ENCODE data around the gene SUSD2. TPM values are rescaled to one million over a fixed set of nuclear protein-coding genes. Genes with fewer than 3 reads are reported as not detected.

Gene SUSD2
- total RNA-seq, 4 donors from 2014 or later = 0.76 to 4.1 (median 1.6) TPM

DNA sequence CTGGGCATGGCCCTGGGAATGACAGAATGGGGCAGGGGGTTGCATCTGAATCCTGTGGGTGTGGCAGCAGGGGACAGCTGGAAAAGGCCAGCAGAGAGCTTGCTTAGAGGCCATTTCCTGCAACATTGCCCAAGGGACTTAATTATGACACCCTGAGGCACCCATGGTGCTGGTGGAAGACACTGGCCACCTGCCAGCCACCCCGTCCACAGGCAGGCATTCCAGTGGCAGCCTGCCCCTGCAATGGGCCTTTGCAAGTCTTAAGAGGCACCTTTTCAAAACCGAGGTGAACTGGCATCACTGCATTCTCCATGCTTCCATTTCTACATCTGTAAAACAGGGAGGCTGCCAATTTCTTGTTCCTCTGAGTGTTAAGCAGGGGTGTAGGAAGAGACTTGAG is 21.6 kb upstream of the SUSD2 start:
- no peak for DNase-seq
- ATAC-seq = no peak
- in situ Hi-C loops (cut with MboI; ENCODE audit: low sequenced_read_pairs in 4 of 4) (no loop called here), intact Hi-C loops (cut with DNase I; ENCODE audit: low total_unique reads) (no loop called here)
- TF ChIP-seq CTCF (IDR thresholded peaks at IDR 0.05 in 4 of 5, conservative IDR thresholded peaks at IDR 0.05 in 1 of 5) (no peak), POLR2A (IDR thresholded peaks at IDR 0.05) (no peak)
- H3K4me1 ChIP-seq = peaks cover 21 to 36% of the 10 kb centered on the region in 2 donors
- no peaks in the 10 kb centered on the region for H3K9me3 ChIP-seq
- no peaks in the 10 kb centered on the region for H3K27me3 ChIP-seq
- no peak overlapping the region for H3K4me3 ChIP-seq
- peaks cover 0 to 4% of the 10 kb centered on the region in 2 donors for H3K36me3 ChIP-seq
- no peak overlapping the region for H3K27ac ChIP-seq

DNA sequence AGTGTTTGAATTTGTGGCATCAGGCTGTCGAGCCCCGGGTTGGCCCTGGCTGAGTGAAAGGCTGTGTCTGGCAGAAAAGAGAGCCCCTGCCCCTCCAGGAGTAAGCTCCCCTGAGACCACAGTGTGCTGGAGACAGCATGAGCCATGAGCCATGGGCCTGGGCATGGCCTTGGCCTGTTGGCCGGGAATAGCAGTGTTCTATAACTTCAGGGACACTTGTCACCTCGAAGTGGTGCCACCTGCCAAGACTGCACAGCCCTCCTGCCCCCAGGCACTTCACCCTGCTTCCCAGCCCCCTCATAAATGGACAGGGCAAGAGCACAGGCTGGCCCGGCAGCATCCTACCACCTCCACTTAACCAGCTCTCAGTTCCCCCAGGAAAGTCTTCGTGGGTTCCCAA is 20.7 kb upstream of the SUSD2 start:
- no peak for ATAC-seq

GRCh38 chr22:24161485-24161884 is 19.8 kb upstream of the SUSD2 start:
- no peaks in the 10 kb centered on the region for H3K27me3 ChIP-seq
- peaks cover 18 to 27% of the 10 kb centered on the region in 2 donors for H3K4me1 ChIP-seq
- H3K4me3 ChIP-seq = no peak overlapping the region
- intact Hi-C loops (cut with DNase I; ENCODE audit: low total_unique reads) (no loop called here), in situ Hi-C loops (cut with MboI; ENCODE audit: low sequenced_read_pairs in 4 of 4) (no loop called here)
- no peak for TF ChIP-seq POLR2A (IDR thresholded peaks at IDR 0.05)
- no peak for TF ChIP-seq CTCF (IDR thresholded peaks at IDR 0.05 in 4 of 5, conservative IDR thresholded peaks at IDR 0.05 in 1 of 5)
- peak overlapping the region in 3 of 4 donors; percentile 2 to 64 (median 59) for H3K27ac ChIP-seq
- no peak for DNase-seq
- peaks cover 0 to 21% of the 10 kb centered on the region in 2 donors for H3K36me3 ChIP-seq
- no peaks in the 10 kb centered on the region for H3K9me3 ChIP-seq
- no peak for ATAC-seq

More for the DNA sequence above, 20.7 kb upstream of the SUSD2 start:
- Histone ChIP-seq H3K36me3 (peaks cover 0 to 12% of the 10 kb centered on the region in 2 donors), H3K27ac (no peak overlapping the region), H3K4me1 (peaks cover 18 to 29% of the 10 kb centered on the region in 2 donors), H3K27me3 (no peaks in the 10 kb centered on the region), H3K4me3 (no peak overlapping the region), H3K9me3 (no peaks in the 10 kb centered on the region)
- intact Hi-C loops (cut with DNase I; ENCODE audit: low total_unique reads) = no loop called here
- TF ChIP-seq CTCF (IDR thresholded peaks at IDR 0.05 in 4 of 5, conservative IDR thresholded peaks at IDR 0.05 in 1 of 5) (no peak), POLR2A (IDR thresholded peaks at IDR 0.05) (no peak)
- in situ Hi-C loops (cut with MboI; ENCODE audit: low sequenced_read_pairs in 4 of 4) = no loop called here
- no peak for DNase-seq

DNA sequence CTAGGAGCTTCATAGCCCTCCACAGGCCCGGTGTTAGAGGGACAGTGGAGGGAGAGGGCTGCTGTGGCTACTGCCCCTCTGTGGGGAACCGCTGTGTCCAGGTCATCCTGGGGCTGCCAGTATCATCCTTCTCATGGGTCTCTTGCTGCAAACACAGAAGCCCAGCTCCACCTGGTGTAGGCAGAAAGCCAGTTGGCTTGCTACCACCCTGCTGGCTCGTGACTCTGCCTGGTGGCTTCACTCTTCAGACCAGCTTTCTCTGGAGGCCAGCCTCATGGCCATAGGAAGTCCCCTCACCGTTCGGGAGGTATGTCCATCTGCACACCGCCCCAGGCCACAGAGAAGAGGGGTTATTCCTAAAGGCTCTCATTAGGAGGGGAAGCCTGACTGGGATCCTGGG is 19.4 kb upstream of the SUSD2 start:
- Histone ChIP-seq H3K36me3 (peaks cover 0 to 26% of the 10 kb centered on the region in 2 donors), H3K4me1 (peaks cover 18 to 23% of the 10 kb centered on the region in 2 donors), H3K9me3 (no peaks in the 10 kb centered on the region), H3K4me3 (no peak overlapping the region), H3K27ac (peak overlapping the region; percentile 15 to 64 (median 60)), H3K27me3 (no peaks in the 10 kb centered on the region)
- ATAC-seq = peak; percentile 76 to 84
- TF ChIP-seq CTCF (IDR thresholded peaks at IDR 0.05 in 4 of 5, conservative IDR thresholded peaks at IDR 0.05 in 1 of 5) (no peak), POLR2A (IDR thresholded peaks at IDR 0.05) (no peak)
- intact Hi-C loops (cut with DNase I; ENCODE audit: low total_unique reads) = loop anchor here (2.0 kb wide), 1 partner anchor 15 kb away; no protein-coding TSS in a partner anchor
- peak; percentile 60 to 81 for DNase-seq
- in situ Hi-C loops (cut with MboI; ENCODE audit: low sequenced_read_pairs in 4 of 4) = no loop called here

- peak overlapping the region; percentile 15 to 64 (median 60) for H3K27ac ChIP-seq
Measured at GRCh38 chr22:24162436-24162835, 18.9 kb upstream of the SUSD2 start.

More at GRCh38 chr22:24162436-24162835, 18.9 kb upstream of the SUSD2 start:
- ATAC-seq = no peak
- TF ChIP-seq CTCF (IDR thresholded peaks at IDR 0.05 in 4 of 5, conservative IDR thresholded peaks at IDR 0.05 in 1 of 5) (no peak), POLR2A (IDR thresholded peaks at IDR 0.05) (no peak)
- no peaks in the 10 kb centered on the region for H3K9me3 ChIP-seq
- peaks cover 0 to 31% of the 10 kb centered on the region in 2 donors for H3K36me3 ChIP-seq
- in situ Hi-C loops (cut with MboI; ENCODE audit: low sequenced_read_pairs in 4 of 4) (no loop called here), intact Hi-C loops (cut with DNase I; ENCODE audit: low total_unique reads) (loop anchor here (2.0 kb wide), 1 partner anchor 16 kb away; no protein-coding TSS in a partner anchor)
- H3K4me3 ChIP-seq = no peak overlapping the region
- H3K27me3 ChIP-seq = no peaks in the 10 kb centered on the region
- no peak for DNase-seq
- peaks cover 18% of the 10 kb centered on the region in 2 donors for H3K4me1 ChIP-seq

Data from gastrocnemius medialis (tissue), 4 donors.